K562 (cell line): Measurements from ENCODE around the gene DYNC2LI1. TPM values are rescaled to one million over a fixed set of nuclear protein-coding genes. Genes with fewer than 3 reads are reported as not detected.

Source experiments
- ARID1B ChIP-seq: fragments of 450-650 bp; IDR thresholded peaks from 2 replicates; pipeline ENCODE4 v1.6.1; 2016; ENCODE audit warnings: antibody characterized with exemption, mild to moderate bottlenecking, inconsistent platforms
- CC2D1A ChIP-seq: fragments of 450-650 bp; IDR thresholded peaks from 2 replicates; pipeline ENCODE4 v1.6.1; 2017; ENCODE audit warnings: mild to moderate bottlenecking
- ETV1 ChIP-seq: fragments of 450-650 bp; conservative IDR thresholded peaks from 2 replicates; pipeline ENCODE4 v1.6.1; 2016; ENCODE audit warnings: missing genetic modification characterization, control low read depth, low read depth, missing compliant biosample characterization
- ETV5 ChIP-seq: sonication (generic); formaldehyde crosslinking; IDR thresholded peaks from 2 replicates; pipeline ENCODE4 v1.4.0; 2020; ENCODE audit warnings: low read depth, mild to moderate bottlenecking, missing genetic modification reagents
- FOSL1 ChIP-seq: fragments of 200-800 bp; sonication (Bioruptor generic); conservative IDR thresholded peaks from 2 replicates; pipeline ENCODE4 v1.6.1; 2016; ENCODE audit warnings: missing genetic modification characterization, missing compliant biosample characterization
- HDAC3 ChIP-seq: fragments of 450-650 bp; IDR thresholded peaks from 2 replicates; pipeline ENCODE4 v1.6.1; 2018; ENCODE audit warnings: borderline replicate concordance, mild to moderate bottlenecking, moderate library complexity; ENCODE audit not compliant: partially characterized antibody
- JUND ChIP-seq, 2 experiments: IDR thresholded peaks; 2 replicates in 1 of 2; 3 replicates in 1 of 2; pipeline ENCODE4 v1.6.1; 2011; ENCODE audit warnings: borderline replicate concordance in 2 of 2, low read depth in 2 of 2, low read length in 2 of 2, improper control_type of control experiment in 1 of 2, missing biosample characterization in 1 of 2, missing genetic modification characterization in 1 of 2, missing genetic modification reagents in 1 of 2
- KDM1A ChIP-seq, 2 experiments: fragments of 450-650 bp; IDR thresholded peaks; 2 replicates each; pipeline ENCODE4 v1.6.1; 2016; ENCODE audit warnings: mild to moderate bottlenecking in 2 of 2
- L3MBTL2 ChIP-seq: fragments of 450-650 bp; IDR thresholded peaks from 2 replicates; pipeline ENCODE4 v1.6.1; 2016; ENCODE audit warnings: mild to moderate bottlenecking, moderate library complexity
- RCOR1 ChIP-seq, 2 experiments: IDR thresholded peaks; 2 replicates each; pipeline ENCODE4 v1.6.1; 2012; ENCODE audit warnings: low read depth in 2 of 2, low read length in 2 of 2, borderline replicate concordance in 1 of 2, improper control_type of control experiment in 1 of 2
- SMARCA4 ChIP-seq: fragments of 450-650 bp; IDR thresholded peaks from 2 replicates; pipeline ENCODE4 v1.6.1; 2016
- SOX6 ChIP-seq: fragments of 450-650 bp; IDR thresholded peaks from 2 replicates; pipeline ENCODE4 v1.6.1; 2014; ENCODE audit warnings: mild to moderate bottlenecking
- TAL1 ChIP-seq: fragments of 450-650 bp; IDR thresholded peaks from 2 replicates; pipeline ENCODE4 v1.6.1; 2016; ENCODE audit warnings: mild to moderate bottlenecking
- TRIM24 ChIP-seq, 2 experiments: fragments of 450-650 bp; IDR thresholded peaks; 2 replicates each; pipeline ENCODE4 v1.6.1; 2016
- polyA plus RNA-seq, 8 experiments: library from polyadenylated mRNA; depleted of rRNA in 4 of 8; stranded (reverse) in 5 of 8; unstranded in 3 of 8; fragments of >200 nt; fragmentation: Nextera tagmentation in 2 of 8; fragmentation: Illumina TruSeq in 1 of 8; extraction: Ambion mirVana in 2 of 8; extraction: Trizol in 1 of 8; gene quantifications; 2 replicates each; pipeline versions ENCODE4 v1.2.1 to v1.2.3, GENCODE V29; 2011 to 2014; ENCODE audit warnings: inconsistent platforms in 1 of 8, missing spikeins in 1 of 8
- total RNA-seq, 7 experiments: library from RNA; depleted of rRNA in 6 of 7; stranded (reverse); fragments of >200 nt in 6 of 7; fragmentation: Illumina TruSeq in 2 of 7; extraction: Trizol in 2 of 7; gene quantifications; 2 replicates each; pipeline versions ENCODE4 v1.2.1 to v1.2.3, GENCODE V29; 2011 to 2021; ENCODE audit warnings: low replicate concordance in 1 of 7
- TF ChIP-seq, protein P1 (sequence below), 2 experiments: fragments of 450-650 bp; IDR thresholded peaks; 2 replicates each; pipeline ENCODE4 v1.6.1; 2016
- TF ChIP-seq, protein P2 (sequence below): fragments of 450-650 bp; IDR thresholded peaks from 2 replicates; pipeline ENCODE4 v1.6.1; 2017; ENCODE audit warnings: antibody characterized with exemption, mild to moderate bottlenecking

The DYNC2LI1 gene
- total and polyA plus RNA-seq, 9 of the 15 experiments (the other 6 are each of a cell fraction or from before 2014, with no cell fraction given): 12.5 to 42.2 (median 25.8) TPM

DNA sequence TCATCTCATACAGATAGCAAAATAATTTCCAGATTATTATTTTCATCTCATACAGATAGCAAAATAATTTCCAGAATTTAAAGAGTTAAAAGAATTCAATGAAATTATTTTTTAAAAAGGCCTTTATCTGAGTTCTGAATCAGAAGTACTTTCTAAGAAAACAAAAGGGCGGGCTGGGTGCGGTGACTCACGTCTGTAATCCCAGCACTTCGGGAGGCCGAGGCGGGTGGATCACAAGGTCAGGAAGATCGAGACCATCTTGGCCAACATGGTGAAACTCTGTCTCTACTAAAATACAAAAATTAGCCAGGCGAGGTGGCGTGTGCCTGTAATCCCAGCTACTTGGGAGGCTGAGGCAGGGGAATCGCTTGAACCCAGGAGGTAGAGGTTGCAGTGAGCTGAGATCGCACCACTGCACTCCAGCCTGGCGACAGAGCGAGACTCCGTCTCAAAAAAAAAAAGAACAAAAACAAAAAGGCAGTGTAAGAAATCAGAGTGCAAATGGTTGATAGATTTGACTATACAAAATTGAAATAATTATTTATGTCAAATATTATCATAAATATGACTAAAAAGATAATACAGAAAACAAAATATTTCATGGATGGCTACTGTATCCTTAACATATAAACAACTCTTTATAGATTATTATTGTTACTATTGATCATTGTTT lies 46.7 kb upstream of the DYNC2LI1 start (continued):
- peak; percentile 85 for TF ChIP-seq CC2D1A
- peak; percentile 89 for TF ChIP-seq JUND (IDR thresholded peaks at IDR 0.05; ENCODE audit: borderline replicate concordance, low read depth, low read length)
- TF ChIP-seq JUND (tag; IDR thresholded peaks at IDR 0.05; ENCODE audit: borderline replicate concordance, low read depth, low read length): peak; percentile 59; the same call in 1 of the 3 replicates
- TF ChIP-seq HDAC3: peak; percentile 24
- TF ChIP-seq ETV5 (CRISPR knock-in tag): 0 out of 2 replicates have a peak, but pooled peaks have one; percentile 33
- TF ChIP-seq, protein P1, sequence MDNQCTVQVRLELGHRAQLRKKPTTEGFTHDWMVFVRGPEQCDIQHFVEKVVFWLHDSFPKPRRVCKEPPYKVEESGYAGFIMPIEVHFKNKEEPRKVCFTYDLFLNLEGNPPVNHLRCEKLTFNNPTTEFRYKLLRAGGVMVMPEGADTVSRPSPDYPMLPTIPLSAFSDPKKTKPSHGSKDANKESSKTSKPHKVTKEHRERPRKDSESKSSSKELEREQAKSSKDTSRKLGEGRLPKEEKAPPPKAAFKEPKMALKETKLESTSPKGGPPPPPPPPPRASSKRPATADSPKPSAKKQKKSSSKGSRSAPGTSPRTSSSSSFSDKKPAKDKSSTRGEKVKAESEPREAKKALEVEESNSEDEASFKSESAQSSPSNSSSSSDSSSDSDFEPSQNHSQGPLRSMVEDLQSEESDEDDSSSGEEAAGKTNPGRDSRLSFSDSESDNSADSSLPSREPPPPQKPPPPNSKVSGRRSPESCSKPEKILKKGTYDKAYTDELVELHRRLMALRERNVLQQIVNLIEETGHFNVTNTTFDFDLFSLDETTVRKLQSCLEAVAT (IDR thresholded peaks at IDR 0.05): 0 out of 4 replicates have a peak, but pooled peaks of 1 of the 2 experiments have one; percentile 24
- peak; percentile 75 for TF ChIP-seq SOX6
- TF ChIP-seq RCOR1 (IDR thresholded peaks at IDR 0.05; ENCODE audit: borderline replicate concordance in 1 of 2, low read depth in 2 of 2, low read length in 2 of 2): peak in 1 of 2 experiments; percentile 49; a peak in 1 of 4 replicates
- TF ChIP-seq ETV1 (tag): 0 out of 2 replicates have a peak, but pooled peaks have one; percentile 50
- peak; percentile 79 to 80 for TF ChIP-seq TRIM24 (IDR thresholded peaks at IDR 0.05)
- TF ChIP-seq TAL1: peak; percentile 14; the same call in 1 of the 2 replicates
- TF ChIP-seq SMARCA4: peak; percentile 69
- TF ChIP-seq FOSL1 (tag): peak; percentile 87
- TF ChIP-seq, protein P2, sequence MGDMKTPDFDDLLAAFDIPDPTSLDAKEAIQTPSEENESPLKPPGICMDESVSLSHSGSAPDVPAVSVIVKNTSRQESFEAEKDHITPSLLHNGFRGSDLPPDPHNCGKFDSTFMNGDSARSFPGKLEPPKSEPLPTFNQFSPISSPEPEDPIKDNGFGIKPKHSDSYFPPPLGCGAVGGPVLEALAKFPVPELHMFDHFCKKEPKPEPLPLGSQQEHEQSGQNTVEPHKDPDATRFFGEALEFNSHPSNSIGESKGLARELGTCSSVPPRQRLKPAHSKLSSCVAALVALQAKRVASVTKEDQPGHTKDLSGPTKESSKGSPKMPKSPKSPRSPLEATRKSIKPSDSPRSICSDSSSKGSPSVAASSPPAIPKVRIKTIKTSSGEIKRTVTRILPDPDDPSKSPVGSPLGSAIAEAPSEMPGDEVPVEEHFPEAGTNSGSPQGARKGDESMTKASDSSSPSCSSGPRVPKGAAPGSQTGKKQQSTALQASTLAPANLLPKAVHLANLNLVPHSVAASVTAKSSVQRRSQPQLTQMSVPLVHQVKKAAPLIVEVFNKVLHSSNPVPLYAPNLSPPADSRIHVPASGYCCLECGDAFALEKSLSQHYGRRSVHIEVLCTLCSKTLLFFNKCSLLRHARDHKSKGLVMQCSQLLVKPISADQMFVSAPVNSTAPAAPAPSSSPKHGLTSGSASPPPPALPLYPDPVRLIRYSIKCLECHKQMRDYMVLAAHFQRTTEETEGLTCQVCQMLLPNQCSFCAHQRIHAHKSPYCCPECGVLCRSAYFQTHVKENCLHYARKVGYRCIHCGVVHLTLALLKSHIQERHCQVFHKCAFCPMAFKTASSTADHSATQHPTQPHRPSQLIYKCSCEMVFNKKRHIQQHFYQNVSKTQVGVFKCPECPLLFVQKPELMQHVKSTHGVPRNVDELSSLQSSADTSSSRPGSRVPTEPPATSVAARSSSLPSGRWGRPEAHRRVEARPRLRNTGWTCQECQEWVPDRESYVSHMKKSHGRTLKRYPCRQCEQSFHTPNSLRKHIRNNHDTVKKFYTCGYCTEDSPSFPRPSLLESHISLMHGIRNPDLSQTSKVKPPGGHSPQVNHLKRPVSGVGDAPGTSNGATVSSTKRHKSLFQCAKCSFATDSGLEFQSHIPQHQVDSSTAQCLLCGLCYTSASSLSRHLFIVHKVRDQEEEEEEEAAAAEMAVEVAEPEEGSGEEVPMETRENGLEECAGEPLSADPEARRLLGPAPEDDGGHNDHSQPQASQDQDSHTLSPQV: 0 out of 2 replicates have a peak, but pooled peaks have one; percentile 32
- peak; percentile 75 for TF ChIP-seq ARID1B
- peak; percentile 18 to 25; a peak in 2 of 4 replicates for TF ChIP-seq KDM1A (IDR thresholded peaks at IDR 0.05)
- TF ChIP-seq L3MBTL2: peak; percentile 27; the same call in 1 of the 2 replicates
- TF ChIP-seq, all 486 proteins: peak for 32; not testable (repeated sequence) for 454
